Activated CD8-positive, alpha-beta T cell treated with anti-CD3 and anti-CD28 coated beads, Interleukin-2, amount 10 ng/mL, durations not matched to agents 7 days and 5 days (primary cell): ENCODE data around the gene ATP11A. TPM values are rescaled to one million over a fixed set of nuclear protein-coding genes. Genes with fewer than 3 reads are reported as not detected.
"Not testable (repeated sequence)": the region's sequence is repeated elsewhere in the genome, so short reads cannot be mapped to it uniquely, and the experiment has no call there.

Experiments used
- ATAC-seq: fragments of 150-1000 bp; cut with Tn5 transposase; one replicate; pipeline ENCODE4 v1.10.0; 2021; ENCODE audit warnings: moderate library complexity
- CTCF ChIA-PET: fragments of 350-600 bp; sonication (Branson Sonifier 250); formaldehyde crosslinking; loops from one replicate; lab custom pipeline; 2021; ENCODE audit warnings: antibody characterized with exemption; lab: Charles Lee
- POLR2A ChIA-PET: fragments of 350-600 bp; sonication (Branson Sonifier 250); formaldehyde crosslinking; loops from one replicate; lab custom pipeline; 2021; ENCODE audit warnings: antibody characterized with exemption; lab: Charles Lee
- DNase-seq: peaks from one replicate; pipeline ENCODE4 v3.0.0-alpha.2; 2020
- H3K27ac Mint-ChIP-seq: one replicate; pipeline ENCODE4 v1.8.0; 2021; ENCODE audit warnings: mild to moderate bottlenecking, mixed read lengths
- H3K27me3 Mint-ChIP-seq: one replicate; pipeline ENCODE4 v1.8.0; 2021; ENCODE audit warnings: low read depth, mixed read lengths
- H3K36me3 Mint-ChIP-seq: one replicate; pipeline ENCODE4 v1.8.0; 2021; ENCODE audit warnings: low read depth, mixed read lengths
- H3K4me1 Mint-ChIP-seq: one replicate; pipeline ENCODE4 v1.8.0; 2021; ENCODE audit warnings: low read depth, mixed read lengths
- H3K4me3 Mint-ChIP-seq: one replicate; pipeline ENCODE4 v1.8.0; 2021; ENCODE audit warnings: mild to moderate bottlenecking, mixed read lengths
- H3K9me3 Mint-ChIP-seq: one replicate; pipeline ENCODE4 v1.8.0; 2022; ENCODE audit warnings: mixed read lengths; ENCODE audit not compliant: insufficient read depth
- total RNA-seq, 2 experiments: library from RNA; stranded (reverse); gene quantifications; one replicate each; pipeline ENCODE4 v1.2.3, GENCODE V29; 2021

Gene ATP11A
- total RNA-seq, 2 experiments from 2014 or later = 35.6 to 38.3 TPM

DNA sequence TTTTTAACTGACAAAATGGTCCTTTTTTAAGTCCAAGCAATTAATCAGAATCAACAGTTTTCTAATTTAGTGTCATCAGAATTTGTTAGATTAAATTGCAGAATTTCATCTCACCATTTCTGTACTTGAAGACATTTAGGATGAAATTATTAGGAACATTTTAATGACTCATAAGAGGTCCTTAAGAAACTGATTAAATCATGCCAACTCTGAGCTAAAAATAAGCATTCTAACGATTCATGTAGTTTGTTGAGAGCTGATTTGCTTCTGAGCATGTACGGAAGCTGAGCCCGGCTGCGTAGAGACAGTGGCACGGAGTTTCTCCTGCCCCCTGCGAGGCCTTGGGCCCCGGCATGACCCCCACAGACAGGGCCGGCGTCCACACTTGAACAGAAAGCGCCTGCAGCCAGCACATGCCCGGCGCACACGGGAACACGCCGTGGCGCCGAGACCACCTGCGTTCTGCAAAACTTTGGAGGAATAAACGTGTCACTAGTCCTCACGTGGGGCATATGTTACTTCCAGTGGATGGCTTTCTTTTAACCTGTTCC is 189.5 kb downstream of the ATP11A start:
- H3K27ac Mint-ChIP-seq = no peak overlapping the region
- no peaks in the 10 kb centered on the region for H3K27me3 Mint-ChIP-seq
- H3K9me3 Mint-ChIP-seq = no peaks in the 10 kb centered on the region
- no peak overlapping the region for H3K4me3 Mint-ChIP-seq
- POLR2A ChIA-PET = no interaction called here
- peaks cover 12% of the 10 kb centered on the region for H3K36me3 Mint-ChIP-seq
- ATAC-seq (no peak), DNase-seq (no peak)
- H3K4me1 Mint-ChIP-seq = peaks cover 5% of the 10 kb centered on the region
- CTCF ChIA-PET = no interaction called here

DNA sequence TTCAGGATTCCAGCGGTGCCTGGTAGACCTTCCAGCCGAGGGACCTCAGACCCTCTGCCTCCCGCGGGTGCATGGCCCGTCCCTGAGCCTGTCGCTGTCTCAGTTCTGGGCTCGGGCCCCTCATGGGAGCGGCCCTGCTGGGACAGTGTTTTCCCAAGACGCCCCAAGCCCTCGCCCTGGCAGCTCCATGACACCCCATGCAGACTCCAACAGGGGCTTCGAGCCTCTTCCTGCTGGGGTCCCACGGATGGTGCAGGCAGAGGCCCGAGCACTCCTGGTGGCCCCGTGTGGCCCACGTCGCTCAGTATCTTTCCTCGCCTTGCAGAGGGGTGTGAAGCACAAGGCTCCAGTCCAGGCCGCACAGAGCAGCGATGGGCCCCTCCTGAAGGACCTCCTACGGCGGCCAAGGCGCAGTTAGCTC is 190.4 kb downstream of the ATP11A start:
- H3K4me3 Mint-ChIP-seq = no peak overlapping the region
- H3K27me3 Mint-ChIP-seq = no peaks in the 10 kb centered on the region
- no peak for DNase-seq
- ChIA-PET CTCF (no interaction called here), POLR2A (no interaction called here)
- no peak for ATAC-seq
- H3K36me3 Mint-ChIP-seq = peaks cover 8% of the 10 kb centered on the region
- H3K4me1 Mint-ChIP-seq = peaks cover 2% of the 10 kb centered on the region
- H3K27ac Mint-ChIP-seq = no peak overlapping the region
- no peaks in the 10 kb centered on the region for H3K9me3 Mint-ChIP-seq

DNA sequence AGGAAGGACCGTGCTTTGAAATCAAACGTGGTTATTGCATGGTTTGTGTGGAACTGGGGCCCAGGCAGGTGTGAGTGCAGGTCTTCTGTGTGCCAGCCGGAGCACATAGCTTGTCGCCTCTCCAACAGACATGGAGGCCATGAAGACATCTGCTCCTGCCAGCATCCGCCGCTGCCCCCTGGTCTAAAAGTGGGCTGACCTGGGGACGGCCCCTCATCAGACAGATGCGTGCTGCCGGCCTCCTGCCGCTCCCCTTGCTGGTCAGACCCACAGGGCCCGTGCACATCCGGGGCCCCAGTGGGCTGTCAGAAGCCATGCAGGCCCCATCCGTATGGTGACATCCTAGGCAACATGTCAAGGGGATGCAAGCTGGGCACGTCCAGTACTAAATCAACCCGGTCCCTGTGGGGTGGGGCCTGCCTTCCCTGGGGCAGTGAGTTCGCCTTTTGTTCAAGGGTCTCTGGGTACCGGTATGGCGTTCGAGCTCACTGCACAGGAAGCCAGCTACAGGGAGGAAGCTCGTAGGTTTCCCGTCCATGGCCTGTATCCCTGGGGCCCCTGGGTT is 191.2 kb downstream of the ATP11A start:
- Mint-ChIP-seq H3K27ac (no peak overlapping the region), H3K4me3 (no peak overlapping the region), H3K27me3 (no peaks in the 10 kb centered on the region), H3K9me3 (no peaks in the 10 kb centered on the region), H3K4me1 (no peaks in the 10 kb centered on the region), H3K36me3 (peaks cover 3% of the 10 kb centered on the region)
- ATAC-seq (no peak), DNase-seq (no peak)
- ChIA-PET CTCF (no interaction called here), POLR2A (no interaction called here)

DNA sequence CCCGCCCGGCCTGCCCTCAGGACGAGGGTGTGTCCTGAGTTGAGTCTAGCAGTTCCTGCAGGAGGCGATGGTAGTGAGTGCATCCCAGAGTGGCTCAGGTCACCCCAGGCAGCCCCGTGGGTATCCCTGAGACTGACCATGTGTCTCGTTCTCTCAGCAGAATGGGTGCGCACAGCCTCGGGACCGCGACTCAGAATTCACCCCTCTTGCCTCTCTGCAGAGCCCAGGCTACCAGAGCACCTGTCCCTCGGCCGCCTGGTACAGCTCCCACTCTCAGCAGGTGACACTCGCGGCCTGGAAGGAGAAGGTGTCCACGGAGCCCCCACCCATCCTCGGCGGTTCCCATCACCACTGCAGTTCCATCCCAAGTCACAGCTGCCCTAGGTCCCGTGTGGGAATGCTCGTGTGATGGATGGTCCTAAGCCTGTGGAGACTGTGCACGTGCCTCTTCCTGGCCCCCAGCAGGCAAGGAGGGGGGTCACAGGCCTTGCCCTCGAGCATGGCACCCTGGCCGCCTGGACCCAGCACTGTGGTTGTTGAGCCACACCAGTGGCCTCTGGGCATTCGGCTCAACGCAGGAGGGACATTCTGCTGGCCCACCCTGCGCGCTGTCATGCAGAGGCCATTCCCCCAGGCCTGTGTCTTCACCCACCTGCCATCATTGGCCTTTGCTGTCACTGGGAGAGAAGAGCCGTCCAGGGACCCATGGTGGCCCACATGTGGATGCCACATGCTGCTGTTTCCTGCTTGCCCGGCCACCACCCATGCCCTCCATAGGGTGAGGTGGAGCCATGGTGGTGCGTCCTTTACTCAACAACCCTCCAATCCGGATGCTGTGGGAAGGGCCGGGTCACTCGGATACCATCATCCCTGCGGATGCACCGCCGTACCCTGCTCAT is 192.1 kb downstream of the ATP11A start:
- Mint-ChIP-seq H3K27ac (no peak overlapping the region), H3K4me3 (no peak overlapping the region), H3K36me3 (peaks cover 3% of the 10 kb centered on the region), H3K4me1 (no peaks in the 10 kb centered on the region), H3K9me3 (no peaks in the 10 kb centered on the region), H3K27me3 (no peaks in the 10 kb centered on the region)
- no peak for DNase-seq
- no peak for ATAC-seq
- CTCF ChIA-PET = no interaction called here
- POLR2A ChIA-PET = no interaction called here

DNA sequence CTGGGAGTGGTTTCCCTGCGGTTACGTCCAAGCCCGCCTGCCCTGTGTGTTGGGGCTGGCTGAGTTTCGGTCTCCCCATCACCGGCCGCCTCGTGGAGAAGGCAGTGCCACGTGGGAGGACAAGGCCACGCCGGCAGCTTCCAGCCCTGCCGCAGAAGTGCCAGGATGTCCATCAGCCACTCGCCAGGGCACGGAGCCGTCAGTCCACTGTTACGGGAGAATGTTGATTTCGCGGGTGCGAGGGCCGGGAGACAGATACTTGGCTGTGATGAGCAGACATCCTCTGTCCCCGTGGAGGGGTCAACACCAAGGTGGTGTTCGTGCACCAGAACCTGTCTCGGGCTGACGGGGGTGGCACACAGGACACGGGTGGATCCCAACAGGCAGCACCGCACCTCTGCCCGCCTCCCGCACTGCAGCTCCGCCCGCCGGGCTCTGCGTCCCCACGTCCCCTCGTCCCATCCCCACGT is 192.8 kb downstream of the ATP11A start:
- Mint-ChIP-seq H3K27ac (no peak overlapping the region), H3K4me1 (no peaks in the 10 kb centered on the region), H3K4me3 (no peak overlapping the region), H3K9me3 (no peaks in the 10 kb centered on the region), H3K27me3 (no peaks in the 10 kb centered on the region), H3K36me3 (peaks cover 2% of the 10 kb centered on the region)
- ChIA-PET CTCF (no interaction called here), POLR2A (no interaction called here)
- no peak for DNase-seq
- no peak for ATAC-seq

DNA sequence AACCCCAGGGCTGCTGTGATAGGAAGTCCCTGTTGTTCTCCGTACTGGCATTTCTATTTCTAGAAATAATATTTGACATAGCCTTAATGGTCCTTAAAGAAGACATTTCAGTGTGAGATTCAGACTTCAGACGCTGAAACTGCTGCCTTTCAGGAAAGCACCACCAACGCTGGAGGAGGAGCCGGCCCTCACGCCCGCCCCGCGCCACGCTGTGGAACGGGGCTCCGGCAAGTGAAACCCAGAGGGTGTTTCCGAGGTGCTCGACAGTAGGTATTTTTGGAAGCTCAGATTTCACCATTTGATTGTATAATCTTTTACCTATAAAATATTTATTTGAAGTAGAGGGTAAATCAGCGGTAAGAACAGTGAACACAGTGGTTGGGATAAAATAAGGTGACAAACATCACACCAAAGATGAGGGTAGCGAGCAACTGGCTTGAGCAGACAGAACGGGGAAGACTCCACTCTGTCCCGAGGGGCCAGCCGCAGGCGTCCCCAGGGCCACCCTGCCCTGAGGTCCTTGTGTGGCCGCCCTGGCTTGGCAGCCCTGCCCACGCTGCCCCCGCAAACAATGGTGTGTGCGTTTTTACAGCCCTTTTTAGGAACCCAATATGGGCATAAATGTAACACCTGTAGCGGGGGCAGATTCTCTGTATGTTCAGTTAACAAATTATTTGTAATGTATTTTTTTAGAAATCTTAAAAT is 193.6 kb downstream of the ATP11A start:
- ChIA-PET POLR2A (no interaction called here), CTCF (no interaction called here)
- ATAC-seq (no peak), DNase-seq (no peak)
- peaks cover 2% of the 10 kb centered on the region for H3K36me3 Mint-ChIP-seq
- H3K27ac Mint-ChIP-seq = no peak overlapping the region
- no peaks in the 10 kb centered on the region for H3K9me3 Mint-ChIP-seq
- no peaks in the 10 kb centered on the region for H3K27me3 Mint-ChIP-seq
- no peak overlapping the region for H3K4me3 Mint-ChIP-seq
- H3K4me1 Mint-ChIP-seq = no peaks in the 10 kb centered on the region

DNA sequence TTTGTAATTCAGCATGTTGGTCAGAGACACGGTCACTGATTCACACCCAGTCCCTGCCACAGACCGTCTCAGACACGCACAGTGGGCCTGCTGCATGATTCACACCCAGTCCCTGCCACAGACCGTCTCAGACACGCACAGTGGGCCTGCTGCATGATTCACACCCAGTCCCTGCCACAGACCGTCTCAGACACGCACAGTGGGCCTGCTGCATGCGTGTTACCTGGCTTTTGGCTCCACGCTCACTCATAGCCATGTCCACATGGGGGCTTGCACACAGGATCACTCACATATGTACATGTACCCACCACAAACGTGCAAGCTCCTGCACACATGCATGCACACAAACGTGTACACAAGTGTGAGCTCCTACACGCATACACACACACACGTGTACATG is 194.9 kb downstream of the ATP11A start:
- H3K4me1 Mint-ChIP-seq, H3K27me3 Mint-ChIP-seq, DNase-seq, H3K9me3 Mint-ChIP-seq, POLR2A ChIA-PET, H3K4me3 Mint-ChIP-seq, ATAC-seq, H3K27ac Mint-ChIP-seq, H3K36me3 Mint-ChIP-seq, CTCF ChIA-PET: not testable (repeated sequence)

DNA sequence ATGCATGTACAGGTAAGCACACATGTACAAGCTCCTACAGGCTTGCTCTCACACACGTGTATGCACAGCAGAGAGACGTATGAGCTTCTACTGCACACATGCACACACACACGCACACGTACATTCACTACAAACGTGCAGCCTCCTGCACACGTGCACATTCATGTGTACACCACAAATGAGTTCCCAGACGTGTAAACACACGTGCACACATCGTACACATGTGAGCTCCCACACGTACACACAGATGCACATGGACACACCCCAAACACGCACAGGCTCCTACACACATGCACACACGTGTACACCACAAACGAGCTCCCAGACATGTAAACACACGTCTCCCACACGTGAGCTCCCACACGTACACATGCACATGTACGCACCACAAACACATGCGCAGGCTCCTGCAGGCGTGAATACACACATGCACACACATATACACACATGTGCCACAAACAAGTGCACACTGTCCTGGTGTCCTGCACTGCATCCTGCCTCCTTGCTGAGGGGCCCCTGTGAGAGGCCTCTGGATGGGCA is 195.5 kb downstream of the ATP11A start:
- POLR2A ChIA-PET = no interaction called here
- Mint-ChIP-seq H3K4me3 (no peak overlapping the region), H3K27ac (no peak overlapping the region), H3K4me1 (no peaks in the 10 kb centered on the region), H3K9me3 (no peaks in the 10 kb centered on the region), H3K36me3 (peaks cover 2% of the 10 kb centered on the region), H3K27me3 (no peaks in the 10 kb centered on the region)
- ATAC-seq = no peak
- no peak for DNase-seq
- CTCF ChIA-PET = no interaction called here

DNA sequence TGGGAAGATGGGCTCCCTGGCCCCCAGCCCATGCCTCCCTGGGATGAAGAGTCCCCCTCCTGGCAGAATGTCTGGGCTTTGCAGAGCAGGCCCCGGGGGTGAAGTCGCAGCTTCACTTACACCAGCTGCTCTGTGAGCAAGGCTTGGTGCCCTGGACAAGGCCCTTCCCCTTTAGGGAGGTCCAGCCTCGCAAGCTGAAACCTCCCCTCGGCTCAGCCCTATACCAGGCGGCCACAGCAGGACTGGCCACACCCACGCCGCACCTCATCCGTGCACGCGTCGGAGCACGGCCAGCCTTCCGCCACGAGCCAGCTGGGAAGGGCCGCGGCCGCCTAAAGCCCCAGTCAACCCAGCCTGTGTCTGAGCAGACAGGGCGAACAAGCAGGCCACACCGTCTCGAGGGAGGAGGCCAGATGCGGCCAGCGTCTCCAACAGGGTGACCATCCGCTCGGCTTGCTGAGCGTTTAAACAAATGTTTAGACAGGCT is 196.0 kb downstream of the ATP11A start:
- no peak overlapping the region for H3K27ac Mint-ChIP-seq
- ChIA-PET CTCF (interaction anchor here (0.7 kb wide), 1 partner anchor 245 kb away, joined by 4 read pairs; no protein-coding TSS in a partner anchor), POLR2A (no interaction called here)
- H3K9me3 Mint-ChIP-seq = no peaks in the 10 kb centered on the region
- no peaks in the 10 kb centered on the region for H3K27me3 Mint-ChIP-seq
- no peaks in the 10 kb centered on the region for H3K36me3 Mint-ChIP-seq
- ATAC-seq = no peak
- no peak for DNase-seq
- no peaks in the 10 kb centered on the region for H3K4me1 Mint-ChIP-seq
- H3K4me3 Mint-ChIP-seq = no peak overlapping the region

DNA sequence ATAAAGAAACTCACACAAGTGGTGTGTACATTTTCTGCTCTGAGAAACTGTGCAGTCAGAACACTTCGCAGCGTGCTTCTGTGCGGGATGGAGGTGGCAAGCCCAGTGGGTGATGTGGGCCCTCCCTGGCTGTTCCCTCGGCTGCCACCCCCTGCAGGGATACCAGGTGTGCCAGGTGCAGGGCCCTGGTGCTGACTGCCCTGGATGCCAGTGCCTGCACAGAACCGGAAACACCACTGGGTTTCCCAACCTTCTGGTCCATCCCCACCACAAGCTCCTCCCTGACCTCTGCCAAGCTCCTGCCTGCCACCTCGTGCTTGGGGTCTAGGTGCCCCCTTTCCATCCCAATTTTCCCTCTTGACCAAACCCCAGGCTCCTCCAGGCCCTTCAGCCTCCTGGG is 197.3 kb downstream of the ATP11A start:
- no peaks in the 10 kb centered on the region for H3K4me1 Mint-ChIP-seq
- no peaks in the 10 kb centered on the region for H3K27me3 Mint-ChIP-seq
- DNase-seq (no peak), ATAC-seq (no peak)
- no peak overlapping the region for H3K27ac Mint-ChIP-seq
- H3K4me3 Mint-ChIP-seq = no peak overlapping the region
- no peaks in the 10 kb centered on the region for H3K9me3 Mint-ChIP-seq
- H3K36me3 Mint-ChIP-seq = no peaks in the 10 kb centered on the region
- POLR2A ChIA-PET = interaction anchor here (0.5 kb wide), 1 partner anchor 220 kb away, joined by 5 read pairs; no protein-coding TSS in a partner anchor
- CTCF ChIA-PET = no interaction called here

DNA sequence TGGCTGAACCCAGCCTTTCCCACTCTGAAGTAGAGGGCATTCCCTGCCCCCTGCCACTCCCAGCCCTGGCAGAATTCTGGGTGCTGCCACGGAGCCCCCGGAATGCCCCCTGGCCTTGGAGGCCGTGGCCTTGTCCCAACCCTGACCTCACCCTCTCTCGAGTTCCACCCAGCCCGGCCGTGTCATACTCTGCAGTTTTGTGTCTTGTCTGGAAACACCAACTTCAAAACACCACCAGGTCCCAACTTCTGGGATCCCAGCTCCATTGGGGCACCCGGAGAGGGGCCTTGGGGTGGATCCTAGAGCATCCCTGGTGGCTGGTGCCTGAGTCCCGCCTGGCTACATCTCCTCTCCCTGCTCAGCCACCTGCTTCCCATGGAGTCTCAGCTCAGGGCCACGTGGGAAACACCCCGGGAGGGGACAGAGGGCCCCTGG is 197.7 kb downstream of the ATP11A start:
- DNase-seq (no peak), ATAC-seq (no peak)
- CTCF ChIA-PET = no interaction called here
- Mint-ChIP-seq H3K4me1 (no peaks in the 10 kb centered on the region), H3K36me3 (no peaks in the 10 kb centered on the region), H3K9me3 (no peaks in the 10 kb centered on the region), H3K27ac (no peak overlapping the region), H3K4me3 (no peak overlapping the region), H3K27me3 (no peaks in the 10 kb centered on the region)
- POLR2A ChIA-PET = interaction anchor here (0.5 kb wide), 1 partner anchor 221 kb away, joined by 5 read pairs; no protein-coding TSS in a partner anchor
